Esophagus squamous epithelium (tissue), 5 donors: Measurements from ENCODE around the gene SATB2. TPM values are rescaled to one million over a fixed set of nuclear protein-coding genes. Genes with fewer than 3 reads are reported as not detected.

Experiments
- DNase-seq: peaks from one replicate; lab custom pipeline; 2025; lab: John Stamatoyannopoulos, UW
- H3K27ac ChIP-seq, 4 donors: fragments of 200-600 bp; sonication (generic); one replicate each; pipeline ENCODE4 v1.5.1; 2016 to 2019; ENCODE audit warnings: mild to moderate bottlenecking in 1 of 4
- H3K27me3 ChIP-seq, 4 donors: fragments of 200-600 bp; sonication (generic); 1 replicate in 3 of 4; 2 replicates in 1 of 4; pipeline versions ENCODE4 v1.5.1 to v1.6.0; 2017 to 2021; ENCODE audit warnings: antibody characterized with exemption in 1 of 4
- H3K36me3 ChIP-seq, 3 donors: fragments of 200-600 bp; sonication (generic); one replicate each; pipeline ENCODE4 v1.5.1; 2016 to 2019
- H3K4me1 ChIP-seq, 3 donors: fragments of 200-600 bp; sonication (generic); one replicate each; pipeline ENCODE4 v1.5.1; 2017 to 2019
- H3K4me3 ChIP-seq, 4 donors: fragments of 200-600 bp; sonication (generic); 1 replicate in 3 of 4; 2 replicates in 1 of 4; pipeline ENCODE4 v1.5.1; 2016 to 2019; ENCODE audit warnings: mild to moderate bottlenecking in 2 of 4, moderate library complexity in 1 of 4
- H3K9me3 ChIP-seq, 3 donors: fragments of 200-600 bp; sonication (generic); one replicate each; pipeline ENCODE4 v1.5.1; 2016 to 2019
- CTCF ChIP-seq, 6 experiments: fragments of 450-650 bp in 4 of 6; fragments of 200-600 bp in 2 of 6; sonication (generic) in 2 of 6; IDR thresholded peaks; one replicate each; pipeline ENCODE4 v1.5.1; 2016 to 2019; ENCODE audit warnings: antibody characterized with exemption in 6 of 6, mild to moderate bottlenecking in 4 of 6, moderate library complexity in 4 of 6
- POLR2A ChIP-seq, 4 donors: fragments of 450-650 bp; IDR thresholded peaks; one replicate each; pipeline ENCODE4 v1.6.1; 2017; ENCODE audit warnings: antibody characterized with exemption in 4 of 4, mild to moderate bottlenecking in 4 of 4, moderate library complexity in 3 of 4
- WGBS, 2 donors: methylation state at CpG; one replicate each; pipeline ENCODE4 v1.1.5; 2018; 5-methylcytosine and 5-hydroxymethylcytosine counted together
- intact Hi-C: fragments of 100-400 bp; cut with DNase I; formaldehyde crosslinking; loops from one replicate; pipeline ENCODE4 v1.15.0; 2022
- total RNA-seq, 4 donors: library from RNA; depleted of rRNA; stranded (reverse); fragments of >200 nt; gene quantifications; one replicate each; pipeline ENCODE4 v1.1.0, GENCODE V29; 2016
- donor health status: DM: yes; HTN: yes; CAD: no.

Gene SATB2
- total RNA-seq, 4 donors from 2014 or later = 0.87 to 1.1 (median 0.92) TPM

GRCh38 chr2:199310771-199311585 is 146.8 kb downstream of the SATB2 start:
- WGBS, 2 donors = 84 to 90% methylated on average over 7 of the region's 7 CpGs
- intact Hi-C loops = no loop called here
- Histone ChIP-seq H3K27ac (no peak overlapping the region), H3K36me3 (no peaks in the 10 kb centered on the region), H3K9me3 (no peaks in the 10 kb centered on the region), H3K4me1 (no peaks in the 10 kb centered on the region), H3K27me3 (no peaks in the 10 kb centered on the region), H3K4me3 (no peak overlapping the region)
- no peak for TF ChIP-seq POLR2A (IDR thresholded peaks at IDR 0.05)
- TF ChIP-seq CTCF (IDR thresholded peaks at IDR 0.05) = no peak
- no peak for DNase-seq

- H3K9me3 ChIP-seq = no peaks in the 10 kb centered on the region
- no peaks in the 10 kb centered on the region for H3K36me3 ChIP-seq
- no peak overlapping the region for H3K4me3 ChIP-seq
- no peaks in the 10 kb centered on the region for H3K27me3 ChIP-seq
- intact Hi-C loops = no loop called here
- TF ChIP-seq POLR2A (IDR thresholded peaks at IDR 0.05) (no peak), CTCF (IDR thresholded peaks at IDR 0.05) (no peak)
- H3K27ac ChIP-seq = no peak overlapping the region
- 61 to 78% methylated on average over 6 of the region's 6 CpGs for WGBS, 2 donors
- H3K4me1 ChIP-seq = no peaks in the 10 kb centered on the region
- DNase-seq = no peak
Measured at GRCh38 chr2:199309973-199310372, 147.8 kb downstream of the SATB2 start.

- intact Hi-C loops = no loop called here
- Histone ChIP-seq H3K9me3 (no peaks in the 10 kb centered on the region), H3K27me3 (no peaks in the 10 kb centered on the region), H3K36me3 (no peaks in the 10 kb centered on the region), H3K4me3 (no peak overlapping the region), H3K4me1 (no peaks in the 10 kb centered on the region), H3K27ac (no peak overlapping the region)
- 64 to 77% methylated on average over 4 of the region's 4 CpGs for WGBS, 2 donors
- TF ChIP-seq CTCF (IDR thresholded peaks at IDR 0.05) (no peak), POLR2A (IDR thresholded peaks at IDR 0.05) (no peak)
- DNase-seq = no peak
Measured at GRCh38 chr2:199309411-199309810, 148.3 kb downstream of the SATB2 start.

GRCh38 chr2:199308567-199308966 is 149.2 kb downstream of the SATB2 start:
- Histone ChIP-seq H3K27ac (no peak overlapping the region), H3K36me3 (no peaks in the 10 kb centered on the region), H3K4me3 (no peak overlapping the region), H3K9me3 (no peaks in the 10 kb centered on the region), H3K4me1 (no peaks in the 10 kb centered on the region), H3K27me3 (no peaks in the 10 kb centered on the region)
- no peak for TF ChIP-seq POLR2A (IDR thresholded peaks at IDR 0.05)
- no peak for TF ChIP-seq CTCF (IDR thresholded peaks at IDR 0.05)
- WGBS, 2 donors = 91 to 96% methylated on average over 3 to 7 of the region's 14 CpGs
- no peak for DNase-seq
- intact Hi-C loops = no loop called here

- intact Hi-C loops = no loop called here
- DNase-seq = no peak
- Histone ChIP-seq H3K27me3 (no peaks in the 10 kb centered on the region), H3K9me3 (no peaks in the 10 kb centered on the region), H3K27ac (no peak overlapping the region), H3K36me3 (no peaks in the 10 kb centered on the region), H3K4me1 (no peaks in the 10 kb centered on the region), H3K4me3 (no peak overlapping the region)
- 60% methylated on average over 1 of the region's 1 CpG for WGBS, 2 donors
- TF ChIP-seq CTCF (IDR thresholded peaks at IDR 0.05) (no peak), POLR2A (IDR thresholded peaks at IDR 0.05) (no peak)
Measured at GRCh38 chr2:199307461-199307860, 150.3 kb downstream of the SATB2 start.
